ENCODE results near the gene AJAP1.
A peak's percentile ranks its signal among the peaks of the same experiment; 100 is the strongest.

Gene AJAP1

DNA sequence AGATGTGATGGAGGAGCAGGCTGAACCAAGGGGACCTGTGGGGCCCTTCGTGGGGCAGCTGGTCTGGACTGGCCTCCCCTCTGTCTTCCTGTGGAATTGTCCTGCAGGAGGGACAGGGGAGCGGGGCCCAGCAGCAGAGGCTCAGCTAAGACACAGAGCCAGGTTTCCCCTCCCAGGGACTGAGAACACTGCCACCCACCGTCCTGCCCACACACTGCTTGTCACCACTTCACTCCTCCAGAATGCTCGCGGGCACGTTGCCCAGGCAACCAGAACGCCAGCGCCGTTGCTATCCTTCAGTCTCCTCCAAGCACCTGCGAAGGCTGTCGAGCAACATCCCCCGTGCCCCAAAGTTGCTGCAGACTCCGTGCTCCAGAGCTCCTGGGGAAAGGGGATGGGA is 46.4 kb downstream of the AJAP1 start:
- peak; percentile 15 for DNase-seq (ENCODE audit: low read depth, low spot score)

GRCh38 chr1:4701276-4701675 is 46.9 kb downstream of the AJAP1 start:
- DNase-seq (ENCODE audit: low read depth, low spot score): no peak

DNA sequence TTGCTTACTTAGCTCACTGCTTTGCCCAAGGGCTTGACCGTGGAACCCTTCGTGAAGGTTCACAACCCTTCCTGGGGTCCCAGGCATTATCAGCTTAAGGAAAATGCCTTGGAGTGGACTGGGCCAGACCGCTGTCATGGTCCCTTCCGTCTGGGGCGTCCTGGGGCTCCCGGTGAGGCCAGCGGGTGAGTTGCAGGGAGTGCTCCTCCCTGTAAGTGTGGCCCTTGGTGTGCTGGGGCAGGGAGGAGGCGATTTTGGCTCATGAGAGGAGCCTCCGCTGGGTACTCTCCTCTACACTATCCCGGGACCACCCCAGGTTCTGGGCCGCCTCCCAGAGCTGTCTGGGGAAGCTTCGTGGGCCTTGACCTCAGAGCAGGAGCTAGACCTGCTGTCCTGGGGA is 48.1 kb downstream of the AJAP1 start:
- DNase-seq (ENCODE audit: low read depth, low spot score): no peak

DNA sequence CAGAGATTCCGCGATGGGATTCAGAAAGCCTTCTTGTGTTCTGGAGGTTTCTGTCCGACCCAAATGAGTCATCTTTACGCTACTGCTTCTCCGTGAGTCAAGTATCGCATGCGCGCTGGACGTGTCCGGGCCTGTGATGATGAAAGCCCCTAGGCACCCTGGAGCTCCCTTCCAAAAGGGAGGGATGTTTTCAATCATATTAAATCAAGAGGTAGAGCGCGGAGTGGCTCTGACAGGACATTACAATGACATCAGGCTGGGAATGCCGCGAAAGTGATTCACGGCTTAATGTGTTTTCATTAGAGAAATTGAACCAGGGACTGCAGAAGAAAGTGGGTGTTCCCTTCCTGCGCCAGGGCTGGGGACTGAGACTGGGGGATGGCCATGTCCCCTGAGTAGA is 48.5 kb downstream of the AJAP1 start:
- DNase-seq (ENCODE audit: low read depth, low spot score): peak; percentile 24

- no peak for DNase-seq (ENCODE audit: low read depth, low spot score)
Measured at GRCh38 chr1:4703646-4704045, 49.2 kb downstream of the AJAP1 start.

- no peak for DNase-seq (ENCODE audit: low read depth, low spot score)
Measured at GRCh38 chr1:4708840-4709507, 54.6 kb downstream of the AJAP1 start.

- DNase-seq (ENCODE audit: low read depth, low spot score): no peak
Measured at GRCh38 chr1:4709641-4710040, 55.2 kb downstream of the AJAP1 start.

GRCh38 chr1:4710592-4711415 is 56.4 kb downstream of the AJAP1 start:
- DNase-seq (ENCODE audit: low read depth, low spot score): no peak

DNA sequence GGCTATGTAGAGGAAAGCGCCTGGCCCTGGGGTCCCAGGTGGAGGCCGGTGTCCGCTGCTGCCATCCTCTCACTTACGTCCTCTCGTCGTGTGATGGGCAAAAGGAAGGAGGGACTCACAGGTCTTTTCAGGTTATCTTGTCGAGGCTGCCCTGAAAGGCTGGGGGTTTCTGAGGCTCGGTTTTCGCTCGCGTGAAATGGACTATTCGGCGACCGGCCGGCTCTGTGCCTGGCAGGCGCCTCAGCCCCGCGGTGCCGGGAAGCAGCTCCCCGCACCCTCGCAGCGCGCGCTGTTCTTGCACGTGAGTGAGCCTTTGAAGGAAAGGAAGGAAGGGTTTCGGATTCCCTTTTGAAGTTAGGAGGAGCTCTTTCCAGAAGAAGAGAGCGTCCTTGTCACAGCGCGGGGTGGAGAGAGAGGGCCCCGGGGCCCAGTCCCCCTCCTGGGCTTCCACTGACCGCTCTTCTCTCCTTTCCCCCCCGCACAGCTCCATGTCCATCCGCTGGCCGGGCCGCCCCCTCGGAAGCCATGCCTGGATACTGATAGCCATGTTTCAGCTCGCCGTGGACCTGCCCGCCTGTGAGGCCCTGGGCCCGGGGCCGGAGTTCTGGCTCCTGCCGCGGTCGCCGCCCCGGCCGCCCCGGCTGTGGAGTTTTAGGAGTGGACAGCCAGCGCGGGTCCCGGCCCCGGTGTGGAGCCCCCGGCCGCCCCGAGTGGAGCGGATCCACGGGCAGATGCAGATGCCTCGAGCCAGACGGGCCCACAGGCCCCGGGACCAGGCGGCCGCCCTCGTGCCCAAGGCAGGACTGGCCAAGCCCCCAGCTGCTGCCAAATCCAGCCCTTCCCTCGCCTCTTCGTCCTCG is 57.2 kb downstream of the AJAP1 start:
- DNase-seq (ENCODE audit: low read depth, low spot score): no peak

DNA sequence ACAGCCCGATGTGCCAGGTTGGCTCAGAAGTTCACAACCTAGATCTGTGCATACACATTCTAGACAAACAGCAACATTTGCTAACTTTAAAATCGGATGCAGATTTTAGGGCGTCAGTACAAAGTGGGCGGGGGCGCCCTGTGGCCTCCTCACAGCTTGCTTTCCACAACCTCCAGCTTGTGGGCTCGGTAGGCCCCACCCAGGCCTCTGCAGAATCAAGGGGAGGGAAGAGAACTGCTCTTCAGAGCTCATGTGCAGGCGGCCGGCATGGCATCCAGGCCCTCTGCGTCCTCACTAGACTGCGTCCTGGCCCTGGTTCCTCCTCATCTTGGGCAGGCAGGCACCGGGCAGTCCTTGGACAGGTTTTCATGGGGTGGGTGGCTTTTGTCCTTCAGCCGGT is 59.3 kb downstream of the AJAP1 start:
- DNase-seq (ENCODE audit: low read depth, low spot score): no peak

DNA sequence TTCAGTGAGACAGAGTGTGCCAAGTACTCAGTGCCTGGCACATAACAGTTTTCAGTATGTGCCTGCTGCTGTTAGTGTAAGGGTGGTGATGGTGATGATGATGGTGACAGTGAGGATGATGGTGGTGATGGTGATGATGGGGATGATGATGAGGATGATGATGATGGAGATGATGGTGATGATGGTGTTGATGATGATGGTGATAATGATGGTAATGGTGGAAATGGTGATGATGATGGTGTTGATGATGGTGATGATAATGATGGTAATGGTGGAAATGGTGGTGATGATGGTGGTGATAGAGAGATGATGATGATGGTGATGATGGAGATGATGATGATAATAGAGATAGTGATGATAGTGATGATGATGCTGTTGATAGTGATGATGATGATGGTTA is 62.0 kb downstream of the AJAP1 start:
- DNase-seq (ENCODE audit: low read depth, low spot score): no peak

- DNase-seq (ENCODE audit: low read depth, low spot score): no peak
Measured at GRCh38 chr1:4718071-4718470, 63.7 kb downstream of the AJAP1 start.

GRCh38 chr1:4723106-4723505 is 68.7 kb downstream of the AJAP1 start:
- no peak for DNase-seq (ENCODE audit: low read depth, low spot score)

GRCh38 chr1:4724001-4724400 is 69.6 kb downstream of the AJAP1 start:
- DNase-seq (ENCODE audit: low read depth, low spot score): no peak

- no peak for DNase-seq (ENCODE audit: low read depth, low spot score)
Measured at GRCh38 chr1:4724695-4725250, 70.4 kb downstream of the AJAP1 start.

DNA sequence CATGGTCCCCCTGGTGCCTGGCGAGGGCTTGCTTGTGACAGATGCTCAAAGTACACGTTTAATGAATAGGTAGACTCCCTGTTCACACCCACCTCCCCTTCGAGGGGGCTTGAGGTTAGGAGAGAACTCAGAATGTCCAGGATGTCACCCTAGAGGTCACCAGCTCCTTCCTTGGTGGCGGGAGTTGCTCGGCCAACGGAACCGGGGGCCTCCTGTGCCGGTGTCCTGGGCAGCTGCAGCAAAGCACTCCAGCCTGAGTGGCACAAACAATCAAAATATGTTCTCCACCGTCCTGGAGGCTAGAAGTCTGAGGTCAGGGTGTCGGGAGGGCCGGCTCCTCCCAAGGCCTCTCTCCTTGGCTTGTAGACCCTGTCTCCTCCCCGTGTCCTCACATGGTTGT is 71.0 kb downstream of the AJAP1 start:
- no peak for DNase-seq (ENCODE audit: low read depth, low spot score)

- no peak for DNase-seq (ENCODE audit: low read depth, low spot score)
Measured at GRCh38 chr1:4726620-4727341, 72.4 kb downstream of the AJAP1 start.

GRCh38 chr1:4728319-4729089 is 74.1 kb downstream of the AJAP1 start:
- DNase-seq (ENCODE audit: low read depth, low spot score): no peak

GRCh38 chr1:4729090-4729471 is 74.7 kb downstream of the AJAP1 start:
- no peak for DNase-seq (ENCODE audit: low read depth, low spot score)

- DNase-seq (ENCODE audit: low read depth, low spot score): no peak
Measured at GRCh38 chr1:4730078-4730477, 75.7 kb downstream of the AJAP1 start.
